Nucleus accumbens (tissue), 56 donors: Measurements from ENCODE around the gene SDCCAG8.

Experiments used
- DNase-seq, 56 donors: peaks; one replicate each; lab custom pipeline; 2025; lab: John Stamatoyannopoulos, UW

The SDCCAG8 gene

DNA sequence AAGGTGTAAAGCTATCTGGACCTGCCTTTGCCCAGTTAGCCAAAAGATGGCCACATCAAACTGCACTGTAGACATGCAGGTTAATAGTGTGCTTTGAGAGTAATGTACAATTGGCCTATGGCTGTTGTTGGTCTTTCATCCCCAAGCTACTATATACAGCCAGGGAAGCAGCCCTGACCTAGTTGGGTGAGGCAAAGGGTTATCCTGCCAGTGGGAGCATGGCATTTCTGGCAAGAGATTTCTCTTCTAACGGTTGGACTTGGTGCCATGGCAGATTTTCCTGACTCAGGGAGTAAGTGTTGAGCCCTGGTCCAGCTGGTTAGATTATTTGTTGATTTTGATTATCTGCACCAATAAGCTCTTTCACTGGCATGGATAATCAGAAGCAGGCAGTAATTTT is 119.8 kb downstream of the SDCCAG8 start:
- no peak for DNase-seq

DNA sequence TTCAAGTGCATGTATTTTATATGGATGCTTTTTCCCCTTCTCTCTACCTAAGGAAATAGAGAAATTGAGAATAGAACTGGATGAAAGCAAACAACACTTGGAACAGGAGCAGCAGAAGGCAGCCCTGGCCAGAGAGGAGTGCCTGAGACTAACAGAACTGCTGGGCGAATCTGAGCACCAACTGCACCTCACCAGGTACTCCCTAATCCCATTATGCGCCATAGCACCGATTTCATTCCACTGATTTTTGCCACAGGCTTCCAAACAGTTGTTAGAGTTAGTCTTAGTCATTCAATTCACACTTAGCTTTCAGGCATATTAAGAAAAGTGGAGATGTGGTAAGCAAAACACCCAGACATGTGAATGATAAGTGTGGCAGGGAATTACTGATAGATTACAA is 122.8 kb downstream of the SDCCAG8 start:
- DNase-seq: no peak

DNA sequence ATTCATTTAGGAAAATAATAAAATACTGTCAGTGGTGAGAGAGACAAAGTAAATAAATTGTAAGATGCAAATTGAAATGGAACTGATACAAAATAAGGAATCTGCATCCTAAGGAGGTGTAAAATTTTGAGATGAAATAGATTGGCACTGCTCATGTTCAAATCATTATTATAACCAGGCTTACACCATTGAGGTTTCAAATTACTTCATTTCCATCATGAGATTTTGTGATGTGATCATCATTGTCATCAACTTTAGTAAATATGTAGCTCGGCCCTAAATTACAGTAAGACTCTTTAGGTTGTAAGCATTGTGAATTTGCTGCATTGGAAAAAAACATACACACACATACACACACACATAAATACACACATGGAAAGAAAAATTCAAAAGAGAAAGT is 123.4 kb downstream of the SDCCAG8 start:
- no peak for DNase-seq

DNA sequence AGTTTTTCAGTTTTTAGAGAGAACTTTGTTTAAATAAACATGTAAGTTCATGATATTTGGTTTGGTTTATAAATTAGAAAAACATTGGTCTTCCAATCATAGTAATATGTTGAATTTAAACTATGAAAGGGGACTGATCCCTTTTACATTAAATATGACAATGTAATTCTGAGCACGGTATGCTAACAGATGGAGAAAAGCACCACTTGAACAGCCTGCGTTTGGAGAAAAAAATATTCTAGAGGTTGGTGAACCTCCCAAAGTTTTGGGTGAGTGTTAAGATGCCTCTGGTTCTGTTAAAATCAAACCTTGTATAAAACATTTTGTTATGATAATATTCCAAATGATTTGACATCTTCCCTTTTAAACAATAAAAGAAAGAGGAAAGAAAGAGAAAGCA is 123.9 kb downstream of the SDCCAG8 start:
- DNase-seq: no peak

DNA sequence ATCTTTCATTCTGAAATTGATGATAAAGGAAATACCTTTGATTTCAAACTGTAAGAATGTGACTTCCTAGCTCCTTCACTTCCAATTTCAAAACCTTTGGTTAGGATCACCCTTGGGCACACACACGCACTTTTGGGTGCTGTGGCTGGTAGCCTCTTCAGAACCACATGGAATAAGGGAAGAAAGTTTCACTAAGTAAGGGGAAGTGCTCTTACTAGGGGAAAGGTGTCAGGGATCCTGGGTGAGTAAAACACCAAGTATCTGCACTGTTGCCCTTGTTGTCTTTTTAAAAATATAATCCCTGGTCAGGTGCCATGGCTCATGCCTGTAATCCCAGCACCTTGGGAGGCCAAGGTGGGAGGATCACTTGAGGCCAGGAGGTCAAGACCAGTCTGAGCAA is 132.4 kb downstream of the SDCCAG8 start:
- DNase-seq: no peak

DNA sequence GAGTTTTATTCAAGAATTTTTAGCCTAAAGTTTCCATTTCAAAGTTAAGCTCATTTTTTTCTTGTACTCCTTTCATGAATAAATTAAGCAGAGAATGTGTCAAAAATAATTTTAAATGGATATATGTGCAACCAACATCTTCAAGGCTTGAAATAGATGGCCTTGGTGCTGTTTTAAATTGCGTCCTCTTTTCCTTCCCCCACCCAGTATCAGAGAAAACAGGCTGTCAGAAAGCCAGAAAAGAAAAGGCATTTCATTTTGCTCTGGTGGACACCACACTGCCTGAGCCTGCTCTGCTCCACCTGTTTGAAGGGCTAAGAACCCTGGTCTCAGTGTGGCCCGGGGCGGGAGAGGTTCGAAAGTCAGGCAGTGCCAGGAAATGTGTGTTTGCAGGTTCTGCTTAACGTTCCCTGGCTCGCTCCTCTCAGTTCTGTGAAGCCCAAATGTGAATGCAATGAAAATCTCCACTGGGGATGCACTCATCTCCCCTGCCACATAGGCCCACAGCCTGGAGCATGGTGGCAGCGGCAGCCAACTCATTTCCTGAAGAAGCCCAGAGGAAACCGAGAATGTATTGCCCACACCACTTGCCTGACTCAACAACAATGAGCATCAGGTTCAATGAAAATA is 134.4 kb downstream of the SDCCAG8 start:
- DNase-seq: no peak

DNA sequence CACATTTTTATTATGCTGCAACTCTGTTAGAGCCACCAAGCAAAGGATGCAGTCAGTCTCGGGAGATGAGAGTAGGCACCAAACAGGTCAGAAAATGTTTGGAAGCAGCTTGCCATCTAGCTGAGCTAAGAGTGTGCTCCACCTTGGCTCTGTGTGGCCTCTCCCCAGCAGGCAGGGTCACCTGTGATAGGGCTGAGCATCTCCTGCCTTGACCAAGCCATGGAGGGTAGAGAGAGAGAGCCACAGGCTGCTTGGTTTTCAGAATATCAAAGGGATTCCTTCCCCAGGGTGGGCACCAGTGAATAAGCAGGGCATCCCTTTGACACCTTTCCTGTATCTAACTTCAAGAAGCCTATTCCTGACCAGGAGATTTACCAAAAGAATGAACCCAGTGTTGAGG is 135.5 kb downstream of the SDCCAG8 start:
- no peak for DNase-seq

DNA sequence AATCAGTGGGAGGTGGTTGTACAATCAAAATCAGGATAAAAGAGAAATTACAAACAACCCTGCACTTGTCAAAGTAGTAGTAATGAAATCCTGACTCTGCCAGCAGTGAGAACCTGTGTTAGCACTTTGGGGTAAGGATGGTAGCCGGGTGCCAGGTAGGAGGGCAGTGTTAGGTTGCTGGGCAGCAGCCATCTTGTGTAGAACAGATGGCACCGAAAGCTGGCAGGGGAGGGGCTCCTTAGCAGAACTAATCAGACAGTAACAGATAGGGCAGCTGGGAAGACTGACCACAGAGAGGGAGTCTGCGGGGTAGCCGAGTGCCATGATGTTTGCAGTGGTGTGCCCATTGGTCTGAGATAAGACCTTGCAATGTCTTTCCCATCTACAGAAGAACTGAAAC is 137.3 kb downstream of the SDCCAG8 start:
- DNase-seq: no peak

DNA sequence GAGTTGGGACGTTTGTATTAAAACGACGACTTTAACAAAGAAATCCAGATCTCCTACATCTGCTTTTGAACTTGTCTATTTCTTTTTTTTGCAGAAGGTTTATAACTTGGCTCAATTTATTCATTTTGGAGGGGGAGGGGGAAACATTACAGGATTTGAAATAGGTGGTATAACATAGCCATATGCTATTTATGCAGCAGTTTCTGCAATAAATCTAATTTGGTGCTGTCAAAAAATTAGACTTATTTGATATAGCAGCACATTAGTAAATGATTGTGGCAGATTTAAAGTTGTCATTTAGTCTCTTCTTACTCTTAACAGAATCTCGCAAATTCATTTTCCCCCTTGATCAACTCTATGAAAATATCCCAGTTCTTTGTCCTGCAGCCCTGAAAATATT is 138.2 kb downstream of the SDCCAG8 start:
- DNase-seq: no peak

DNA sequence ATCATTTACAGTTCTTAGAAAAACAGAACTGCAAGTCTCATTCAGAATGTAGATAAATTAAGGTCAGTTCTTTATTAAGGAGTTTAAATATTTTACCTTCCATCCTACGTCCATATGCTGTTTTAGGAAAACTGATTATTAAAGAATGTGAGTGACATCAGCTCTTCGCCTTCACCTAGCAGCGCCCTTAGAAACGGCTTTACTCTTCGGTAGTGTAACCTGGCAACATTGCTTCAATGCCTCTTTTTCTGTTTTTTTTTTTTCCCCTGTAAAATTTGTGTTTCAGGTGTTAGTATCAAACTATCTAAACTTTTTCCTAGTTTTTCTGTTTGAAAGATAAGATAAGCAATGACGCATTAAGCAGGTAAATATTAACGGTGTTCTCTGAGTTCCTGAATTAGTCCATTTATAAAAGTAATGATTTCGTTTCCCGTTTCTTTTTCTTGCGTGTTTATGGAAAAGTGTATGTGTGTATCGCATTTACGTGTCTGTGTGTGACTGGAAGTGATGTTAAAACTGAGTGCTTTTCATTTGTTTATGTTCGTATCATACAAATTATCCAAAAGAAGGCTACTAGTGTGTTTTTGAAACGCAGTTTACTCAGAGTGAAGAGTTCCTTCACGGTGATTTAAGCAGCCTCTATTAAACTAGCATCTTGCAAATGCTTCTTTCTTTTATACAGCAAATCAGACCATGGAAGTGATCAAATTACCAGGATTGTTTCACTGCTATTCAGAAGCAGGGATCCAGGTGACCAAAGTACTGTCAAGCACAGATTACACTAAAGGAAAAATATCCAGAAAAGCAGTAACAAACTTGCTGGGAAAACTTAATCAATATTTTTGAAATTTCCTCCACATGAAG is 139.0 kb downstream of the SDCCAG8 start:
- DNase-seq: peak in 1 of 56 donors; percentile 5

DNA sequence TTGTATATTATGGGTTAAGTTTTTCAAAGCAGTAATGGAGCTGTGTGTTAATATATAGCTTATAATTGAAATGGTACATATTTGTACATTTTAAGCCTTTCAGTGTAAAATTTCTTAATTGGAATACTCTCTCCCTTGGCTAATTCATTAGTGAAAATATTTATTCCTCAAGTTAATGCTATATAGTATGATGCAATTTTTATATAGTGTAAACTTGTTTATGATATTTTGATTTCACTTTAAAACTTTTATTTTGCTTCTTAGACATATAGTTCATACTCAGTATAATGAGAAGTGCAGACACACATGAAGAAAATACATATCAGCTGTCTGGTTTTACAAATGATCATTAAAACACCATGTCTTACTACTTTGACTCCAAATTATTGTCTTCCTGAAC is 140.6 kb downstream of the SDCCAG8 start:
- DNase-seq: no peak

DNA sequence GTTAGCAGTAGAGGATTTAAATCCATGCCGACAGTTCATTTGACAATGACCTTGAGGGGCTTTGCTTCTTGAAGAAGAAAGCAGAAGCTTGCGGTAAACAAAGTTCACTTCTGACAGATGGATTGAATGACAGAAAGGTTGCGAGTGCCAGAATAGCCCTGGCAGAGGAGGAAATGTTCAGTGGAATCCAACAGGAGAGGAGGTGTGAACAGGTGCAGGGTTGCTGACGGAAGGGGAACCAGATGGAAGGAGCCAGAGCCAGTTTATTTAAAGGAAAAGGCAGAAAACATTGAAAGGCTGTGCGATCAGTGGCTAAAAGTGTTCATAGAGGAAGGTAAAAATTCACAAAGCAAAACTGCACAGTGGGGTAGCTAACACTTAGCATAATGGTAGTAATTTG is 141.0 kb downstream of the SDCCAG8 start:
- no peak for DNase-seq

DNA sequence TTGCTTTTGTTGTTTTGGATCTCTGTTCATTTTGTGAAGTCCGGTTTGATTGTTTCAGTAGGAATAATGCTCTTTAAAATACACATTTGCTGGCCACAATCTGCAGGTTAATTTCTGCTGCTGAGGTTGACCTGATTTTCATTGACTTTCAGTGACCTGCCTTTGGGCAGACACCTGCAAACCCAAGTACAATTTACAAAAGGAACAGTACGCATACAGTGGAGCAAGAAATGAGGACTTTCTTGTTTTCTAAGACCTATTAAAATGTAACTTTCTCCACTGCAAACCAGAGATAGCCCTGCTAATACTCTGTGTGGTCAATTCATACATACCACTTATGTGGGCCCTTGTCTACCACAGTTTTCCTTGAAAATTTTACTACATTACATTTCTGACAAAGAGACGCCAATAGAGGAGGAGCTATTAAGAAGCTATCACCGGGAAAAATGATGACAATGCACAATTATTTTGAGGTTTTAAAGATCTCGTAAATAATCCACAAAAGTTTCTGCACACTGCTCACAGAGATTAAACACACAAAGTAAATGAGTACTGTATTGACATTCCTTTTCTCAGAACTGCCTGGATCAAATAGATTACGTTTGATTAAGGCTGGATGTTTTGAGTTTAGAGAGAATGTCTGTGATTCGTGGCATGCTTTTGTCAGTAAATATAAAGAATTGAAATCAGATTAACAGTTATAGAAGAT is 141.9 kb downstream of the SDCCAG8 start:
- no peak for DNase-seq

DNA sequence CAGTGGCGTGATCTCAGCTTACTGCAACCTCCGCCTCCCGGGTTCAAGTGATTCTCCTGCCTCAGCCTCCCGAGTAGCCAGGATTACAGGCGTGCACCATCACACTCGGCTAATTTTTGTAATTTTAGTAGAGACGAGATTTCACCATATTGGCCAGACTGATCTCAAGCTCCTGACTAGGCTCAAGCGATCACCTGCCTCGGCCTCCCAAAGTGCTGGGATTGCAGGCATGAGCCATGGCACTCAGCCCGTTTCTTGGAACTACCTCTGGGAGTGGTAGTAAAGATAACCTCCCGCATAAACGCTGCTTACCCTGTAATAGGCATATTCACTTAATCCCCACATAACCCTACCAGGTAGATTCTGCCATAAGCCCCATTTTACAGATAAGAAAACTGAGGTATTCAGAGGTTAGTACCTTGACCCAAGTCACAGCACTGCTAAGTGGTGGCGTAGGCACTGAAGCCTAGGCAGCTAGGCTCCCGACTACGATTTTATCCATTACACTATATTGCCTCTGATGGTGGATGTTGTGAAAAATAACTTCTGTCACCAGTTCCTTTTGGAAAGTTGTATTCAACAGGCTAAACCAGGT is 143.8 kb downstream of the SDCCAG8 start:
- DNase-seq: no peak

DNA sequence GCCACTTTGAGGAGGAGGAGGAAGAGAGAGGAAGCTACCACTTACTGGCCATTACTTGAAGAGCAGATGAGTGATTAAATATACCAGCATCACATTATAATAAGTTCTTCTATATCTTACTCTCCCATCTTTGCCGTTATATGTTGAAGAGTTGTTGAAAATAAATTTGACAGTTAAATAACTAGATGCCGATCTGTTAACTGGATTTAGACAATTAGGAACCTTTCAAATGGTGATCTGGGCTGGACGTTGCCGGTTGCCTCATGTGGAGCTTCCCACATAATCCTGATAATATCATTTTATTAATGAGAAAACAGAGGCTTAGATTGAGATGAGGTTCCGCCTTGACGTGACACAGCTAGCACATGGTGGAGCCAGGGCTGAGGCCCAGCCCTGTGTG is 147.0 kb downstream of the SDCCAG8 start:
- DNase-seq: no peak

DNA sequence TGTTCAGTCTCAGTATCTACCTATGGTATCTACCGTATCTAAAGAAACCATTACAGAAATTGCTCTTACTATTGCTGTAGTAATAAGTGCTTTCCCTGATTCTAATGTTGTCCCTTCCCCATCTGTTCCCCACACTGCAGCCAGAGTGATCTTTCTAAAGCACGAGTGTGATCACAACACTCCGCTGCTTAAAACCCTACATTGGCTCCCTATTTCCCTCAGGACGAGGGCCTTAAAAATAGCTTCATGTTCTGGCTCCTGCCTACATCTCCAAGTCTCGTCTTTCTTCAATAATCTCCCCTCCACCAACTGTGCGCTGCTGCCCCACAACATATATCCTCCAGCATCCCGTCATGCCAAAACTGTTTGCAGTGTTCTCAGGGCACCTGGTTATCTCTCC is 150.6 kb downstream of the SDCCAG8 start:
- no peak for DNase-seq

DNA sequence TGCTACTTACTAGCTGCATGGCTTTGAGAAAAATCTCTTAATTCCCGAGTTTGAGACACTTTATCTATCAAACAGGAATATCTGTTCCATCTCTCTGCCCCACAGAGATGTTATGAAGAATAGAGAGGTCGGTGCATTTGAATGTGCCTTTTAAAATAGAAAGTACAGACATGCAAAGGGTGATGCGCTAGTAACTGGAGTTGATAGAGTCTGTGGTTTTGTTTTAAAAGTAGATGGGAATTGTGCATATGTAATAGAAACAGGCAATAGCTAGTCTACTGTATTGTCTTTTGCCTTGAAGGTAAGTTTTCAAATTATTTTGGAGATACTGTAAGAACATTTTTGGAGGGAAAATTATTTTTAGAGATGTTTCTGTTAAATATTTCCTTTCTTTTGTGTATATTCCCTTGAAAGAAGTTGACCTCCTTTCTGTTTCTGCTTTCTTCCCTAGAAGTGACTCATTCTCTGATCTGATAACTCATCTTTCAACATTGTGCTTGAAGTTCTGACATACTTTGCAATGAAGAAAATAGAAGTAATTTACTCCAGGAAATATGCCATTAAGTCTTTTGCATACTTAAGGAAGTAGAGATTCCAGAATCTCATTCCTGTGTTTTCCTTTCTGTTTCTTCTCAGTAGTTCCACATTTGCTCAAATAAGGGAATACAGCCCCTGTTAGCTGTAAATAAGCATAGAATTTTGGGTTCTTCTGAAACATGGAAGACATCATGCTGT is 151.6 kb downstream of the SDCCAG8 start:
- DNase-seq: no peak

DNA sequence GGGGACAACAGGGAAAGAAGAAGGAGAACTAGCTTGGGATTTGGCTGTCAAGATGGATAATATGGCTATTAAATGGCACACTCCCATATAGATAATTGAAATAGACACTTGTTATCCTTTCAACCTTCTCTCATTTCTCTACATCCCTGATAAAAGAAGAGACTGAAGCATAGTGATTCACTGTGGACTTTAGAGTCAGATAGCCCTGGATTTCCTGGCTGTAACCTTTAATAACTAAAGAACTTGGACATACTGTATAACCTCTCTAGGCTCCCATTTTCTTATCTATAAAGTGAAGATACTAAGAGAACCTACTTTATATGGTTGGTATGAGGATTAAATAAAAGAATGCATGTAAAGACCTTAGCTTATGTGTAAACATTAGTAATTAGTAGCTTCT is 152.6 kb downstream of the SDCCAG8 start:
- no peak for DNase-seq

DNA sequence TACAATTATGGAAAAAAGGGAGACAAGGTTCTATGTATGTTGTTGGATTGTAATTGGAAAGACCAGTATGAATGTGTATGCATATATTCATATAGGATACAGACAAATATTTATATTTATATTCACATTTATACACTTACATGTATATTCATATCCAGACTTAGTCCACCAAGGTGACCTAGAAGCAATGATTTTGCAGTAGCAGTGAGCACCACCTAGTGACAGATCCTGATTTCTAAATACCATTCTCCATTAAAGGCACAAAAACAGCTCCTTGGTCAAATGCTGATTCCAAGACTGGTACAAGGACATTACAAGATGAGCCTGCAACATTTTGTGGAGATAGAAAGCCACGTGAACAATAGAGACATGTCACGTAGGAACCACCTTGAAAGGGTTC is 153.4 kb downstream of the SDCCAG8 start:
- DNase-seq: no peak

DNA sequence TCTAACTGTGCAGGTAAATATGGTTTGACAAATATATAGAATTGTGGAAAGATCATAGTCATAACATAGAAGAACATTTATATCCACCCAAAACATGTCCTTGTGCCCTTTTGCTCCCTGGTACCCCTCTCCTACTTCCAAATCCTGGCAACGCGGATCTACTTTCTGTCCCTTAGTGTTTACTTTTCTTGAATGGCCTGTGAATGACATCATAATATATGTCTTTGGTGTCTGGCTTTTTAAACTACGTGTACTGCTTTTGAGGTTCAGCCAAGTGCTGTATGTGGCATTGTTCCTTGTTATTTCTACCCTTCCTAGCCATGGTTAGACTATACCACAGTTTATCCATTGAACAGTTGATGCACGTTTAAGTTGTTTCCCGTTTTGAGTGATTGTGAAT is 155.6 kb downstream of the SDCCAG8 start:
- no peak for DNase-seq
